Activated effector memory CD4-positive, alpha-beta T cell treated with Interleukin-2 at 50 U/mL for 16 hours (primary cell): ENCODE results near the gene MEGF6.

ENCODE experiments used
- DNase-seq: peaks from one replicate; pipeline ENCODE4 v3.0.0-alpha.2; 2020

Gene MEGF6

GRCh38 chr1:3516911-3517675 lies 94.2 kb downstream of the MEGF6 start:
- no peak for DNase-seq

DNA sequence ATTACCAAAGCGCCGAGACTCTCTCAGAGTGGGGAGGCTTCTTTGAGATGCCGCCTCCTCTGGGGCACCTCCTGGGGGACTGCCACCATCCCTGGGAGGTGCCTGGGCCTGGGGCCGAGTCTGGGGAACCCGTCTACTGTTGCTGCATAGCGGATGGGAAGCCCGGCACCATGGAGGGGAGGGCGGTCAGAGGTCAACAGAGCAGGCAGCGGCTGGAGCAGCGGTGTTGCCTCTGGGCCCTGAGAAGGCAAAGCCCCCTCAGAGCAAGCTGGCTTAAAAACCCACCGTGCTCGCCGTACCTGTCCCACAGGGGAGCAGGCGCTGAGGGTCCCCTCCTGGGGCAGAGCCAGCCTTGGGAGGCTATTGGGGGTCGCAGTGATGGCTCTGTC lies 94.8 kb downstream of the MEGF6 start:
- DNase-seq = no peak

DNA sequence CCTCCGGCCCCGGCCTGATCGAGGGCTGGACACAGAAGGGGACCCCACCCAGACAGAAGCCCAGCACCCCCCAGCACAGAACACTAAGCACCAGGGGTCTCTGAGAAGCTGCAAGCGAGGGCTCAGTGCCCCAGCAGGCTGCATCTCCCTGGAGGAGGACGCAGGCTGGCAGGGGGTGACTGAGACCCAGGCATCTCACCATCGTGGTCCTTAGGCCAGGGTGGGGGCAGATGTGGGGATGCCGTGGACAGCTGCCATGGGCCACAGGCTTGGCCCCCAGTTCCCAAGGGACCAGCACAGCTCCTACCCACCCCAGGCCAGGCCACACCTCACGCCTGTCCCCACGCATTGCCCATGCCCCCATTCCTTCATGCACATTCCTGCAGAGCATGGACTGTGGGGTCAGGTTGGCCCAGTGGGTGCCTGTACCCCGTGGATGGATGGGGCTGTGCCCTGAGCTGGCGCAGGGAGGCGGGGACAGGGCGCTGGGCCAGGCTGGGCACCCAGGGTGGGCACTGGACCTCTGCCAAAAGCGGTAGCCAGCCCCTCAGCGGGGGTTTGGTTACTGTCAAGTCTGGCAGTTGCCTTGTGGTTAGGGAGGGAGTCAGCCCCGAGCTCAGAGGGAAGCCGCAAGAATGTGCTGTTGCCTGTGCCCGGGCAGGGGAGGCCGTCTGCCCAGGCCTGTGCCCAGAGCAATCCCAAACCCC lies 95.4 kb downstream of the MEGF6 start:
- no peak for DNase-seq

DNA sequence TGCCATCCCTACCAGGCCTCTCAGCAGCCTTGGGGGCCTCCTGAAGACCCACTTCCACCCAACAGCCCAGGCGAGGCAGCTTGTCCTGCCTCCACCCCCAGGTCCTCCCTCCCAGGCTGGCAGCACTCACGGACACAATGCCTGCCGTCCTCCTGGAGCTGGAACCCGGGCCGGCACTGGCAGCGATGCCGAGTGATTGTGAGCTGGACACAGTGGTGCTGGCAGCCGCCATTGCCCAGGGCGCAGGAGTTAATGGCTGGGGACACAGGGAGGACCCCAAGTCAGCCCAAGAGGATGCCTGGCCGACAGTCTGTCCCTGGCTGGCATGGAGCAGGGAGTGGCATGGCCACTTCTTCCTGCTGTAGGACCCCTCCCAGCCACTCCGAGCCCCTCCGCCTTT lies 96.0 kb downstream of the MEGF6 start:
- DNase-seq = no peak

DNA sequence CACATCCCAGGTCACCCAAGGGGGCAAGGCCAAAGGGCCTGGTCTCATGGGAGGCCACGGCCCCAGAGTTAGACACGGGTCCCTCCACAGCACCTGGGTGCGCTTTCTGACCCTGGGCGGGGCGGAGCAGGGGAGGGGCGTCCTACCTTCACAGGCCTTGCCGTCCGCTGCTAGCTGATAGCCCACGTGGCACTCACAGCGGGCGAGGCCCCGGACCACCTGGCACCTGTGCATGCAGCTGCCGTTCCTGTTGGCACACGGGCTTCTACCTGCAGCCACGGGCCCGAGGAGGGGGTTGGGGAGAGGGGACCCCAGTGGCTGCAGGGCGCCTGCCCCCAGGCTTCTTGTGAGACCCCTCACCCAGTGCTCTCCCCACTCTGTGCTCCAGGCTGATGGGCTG lies 96.9 kb downstream of the MEGF6 start:
- no peak for DNase-seq

DNA sequence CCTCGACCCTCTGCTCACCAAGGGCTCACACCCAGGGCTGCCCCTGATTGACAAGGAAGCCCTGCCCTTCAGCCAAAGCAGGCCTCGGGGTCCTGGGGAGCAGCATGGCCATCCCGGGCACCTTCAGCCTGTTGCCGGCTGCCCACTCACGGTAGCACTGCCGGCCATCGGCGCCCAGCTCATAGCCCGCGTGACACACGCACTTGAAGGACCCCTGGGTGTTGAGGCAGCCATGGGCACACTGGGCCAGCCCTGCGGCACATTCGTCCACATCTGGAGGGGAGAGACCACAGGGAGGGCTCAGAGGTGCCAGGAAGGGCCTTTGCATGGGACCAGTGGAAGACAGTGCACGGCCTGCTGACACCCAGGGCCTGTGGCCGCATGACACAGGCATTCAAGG lies 99.5 kb downstream of the MEGF6 start:
- no peak for DNase-seq

- no peak for DNase-seq
These were observed 100.0 kb downstream of the MEGF6 start for GRCh38 chr1:3511306-3511705.

GRCh38 chr1:3510956-3511250 lies 100.4 kb downstream of the MEGF6 start:
- DNase-seq = no peak

DNA sequence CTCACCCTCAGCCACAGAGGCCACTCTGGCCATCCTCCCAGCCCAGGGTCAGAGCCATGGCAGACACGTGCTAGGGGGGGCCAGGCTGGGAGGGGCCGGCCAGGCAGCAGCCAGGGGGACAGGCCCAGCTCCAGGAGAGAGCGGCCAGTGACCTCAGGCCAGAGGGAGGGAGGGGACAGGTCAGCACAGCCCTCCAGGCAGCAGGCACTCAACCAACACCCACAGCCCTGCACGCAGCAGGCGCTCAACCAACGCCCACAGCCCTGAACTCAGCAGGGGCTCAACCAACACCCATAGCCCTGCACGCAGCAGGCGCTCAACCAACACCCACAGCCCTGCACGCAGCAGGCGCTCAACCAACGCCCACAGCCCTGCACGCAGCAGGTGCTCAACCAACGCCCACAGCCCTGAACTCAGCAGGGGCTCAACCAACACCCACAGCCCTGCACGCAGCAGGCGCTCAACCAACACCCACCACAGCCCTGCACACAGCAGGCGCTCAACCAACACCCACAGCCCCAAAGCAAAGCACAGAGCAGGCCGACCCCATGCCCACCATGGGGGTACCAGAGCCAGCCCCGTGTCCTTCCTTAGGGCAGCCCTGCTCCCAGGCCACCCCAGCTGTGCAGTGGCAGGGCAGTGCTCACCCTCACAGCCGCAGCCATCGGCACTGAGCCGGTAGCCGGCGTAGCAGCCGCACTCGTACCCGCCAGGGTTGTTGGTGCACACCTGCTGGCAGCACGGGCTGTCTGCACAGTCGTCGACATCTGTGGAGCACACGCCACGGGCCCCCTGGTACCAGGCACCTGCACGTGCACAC lies 101.0 kb downstream of the MEGF6 start:
- DNase-seq = no peak

DNA sequence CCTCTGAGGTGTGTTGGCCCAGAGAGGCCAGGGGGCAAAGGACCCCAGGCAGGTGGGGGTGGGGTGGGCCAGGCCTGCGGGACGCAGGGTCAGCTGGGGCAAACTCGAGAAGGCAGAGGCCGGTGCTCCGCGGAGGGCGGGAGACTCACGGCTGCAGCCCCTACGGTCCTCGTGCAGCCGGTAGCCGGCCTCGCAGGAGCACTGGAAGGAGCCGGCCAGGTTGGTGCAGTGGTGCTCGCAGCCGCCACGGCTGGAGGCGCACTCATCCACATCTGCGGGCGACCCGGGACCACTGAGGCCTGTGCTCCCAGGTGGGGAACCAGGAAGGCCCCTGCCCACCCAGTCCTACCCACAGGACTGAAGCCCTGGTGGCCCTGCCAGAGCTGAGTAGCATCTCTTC lies 101.6 kb downstream of the MEGF6 start:
- DNase-seq = no peak

DNA sequence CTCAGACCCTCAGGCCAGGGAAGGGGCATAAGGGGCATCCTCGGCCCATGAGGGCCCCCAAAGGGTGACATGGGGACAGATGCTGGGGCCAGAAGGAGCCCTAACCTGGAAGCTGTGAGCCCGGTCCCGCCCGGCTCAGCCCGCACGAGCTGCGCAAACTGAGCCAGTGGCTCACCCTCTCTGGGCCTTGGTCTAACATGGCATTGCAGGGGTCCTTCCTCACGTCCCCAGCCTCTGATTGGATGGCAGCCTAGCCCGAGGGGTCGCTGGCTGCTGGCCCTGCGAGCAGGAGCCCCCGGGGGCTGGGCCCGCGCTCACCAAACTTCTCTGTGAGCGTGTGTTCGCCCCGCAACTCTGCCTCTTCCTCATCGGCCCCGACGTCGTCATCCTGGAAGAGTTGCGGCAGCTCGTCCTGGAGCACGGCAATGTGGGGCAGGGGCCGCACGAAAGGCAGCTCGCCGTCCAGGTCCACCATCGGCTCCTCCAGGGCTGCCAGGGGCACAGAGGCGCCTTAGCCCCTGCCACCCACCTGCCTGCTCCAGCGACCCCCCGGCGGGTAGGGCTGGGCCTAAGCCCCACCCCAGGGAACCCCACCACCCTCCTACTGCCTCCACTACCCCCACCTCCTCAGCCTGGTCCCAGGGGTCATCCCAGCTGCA lies 102.4 kb downstream of the MEGF6 start:
- DNase-seq = no peak

- no peak for DNase-seq
These were observed 103.6 kb downstream of the MEGF6 start for GRCh38 chr1:3507636-3508275.

DNA sequence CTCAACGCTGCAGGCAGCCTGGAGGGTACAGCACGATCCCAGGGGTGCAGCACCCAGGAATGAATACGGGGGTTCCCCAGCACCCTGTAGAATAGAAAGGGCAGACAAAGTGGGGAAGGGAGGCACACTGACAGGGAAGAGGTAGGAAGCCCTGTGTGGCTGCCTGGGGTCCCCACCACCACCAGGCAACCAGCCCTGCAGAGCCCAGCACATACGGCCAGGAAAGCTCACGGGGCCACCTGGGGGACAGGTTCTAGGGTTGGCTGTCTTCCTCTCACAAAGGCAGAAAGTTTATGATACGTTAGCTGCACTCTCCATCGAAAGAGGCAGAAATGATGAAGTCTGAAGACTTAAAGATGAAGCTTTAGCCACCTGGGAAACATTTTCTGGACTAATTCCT lies 104.4 kb downstream of the MEGF6 start:
- DNase-seq = no peak

GRCh38 chr1:3506041-3506440 lies 105.3 kb downstream of the MEGF6 start:
- DNase-seq = no peak

DNA sequence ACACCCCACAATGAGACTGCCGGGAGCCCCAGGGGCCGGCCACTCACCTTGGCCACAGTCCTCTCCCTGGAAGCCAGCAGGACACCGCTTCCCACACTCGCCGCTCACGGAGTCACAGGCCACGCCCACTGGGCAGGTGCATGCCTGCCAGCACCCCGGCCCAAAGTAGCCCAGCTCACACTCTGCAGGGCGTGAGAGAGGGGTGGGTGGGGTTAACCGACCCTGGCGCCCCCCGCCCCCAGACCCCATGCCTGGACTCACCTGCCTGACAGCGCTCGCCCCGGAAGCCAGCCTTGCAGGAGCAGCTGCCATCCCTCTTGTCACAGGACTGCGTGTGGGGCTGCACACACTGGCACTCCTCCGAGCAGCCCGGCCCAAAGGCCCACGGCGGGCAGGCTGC lies 106.1 kb downstream of the MEGF6 start:
- DNase-seq = no peak

- DNase-seq = no peak
These were observed 106.5 kb downstream of the MEGF6 start for GRCh38 chr1:3504822-3505153.

GRCh38 chr1:3504151-3504821 lies 107.0 kb downstream of the MEGF6 start:
- DNase-seq = no peak

DNA sequence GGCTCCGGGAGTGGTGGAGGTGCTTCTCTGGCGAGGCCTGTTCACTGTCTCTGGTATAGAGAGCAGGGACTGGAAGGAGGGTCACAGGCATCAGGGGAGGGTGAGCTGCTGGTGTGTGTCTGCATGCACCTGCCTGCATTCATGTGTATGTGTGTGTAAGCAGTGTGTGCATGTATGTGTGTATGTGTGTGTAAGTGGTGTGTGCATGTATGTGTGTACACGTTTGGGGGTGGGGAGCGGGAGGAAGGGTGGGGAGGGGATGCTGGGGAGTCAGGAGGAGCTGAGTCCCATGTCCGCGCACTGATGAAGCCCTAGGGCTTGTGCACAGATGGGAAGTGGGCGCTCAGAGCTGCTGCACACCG lies 107.8 kb downstream of the MEGF6 start:
- no peak for DNase-seq

DNA sequence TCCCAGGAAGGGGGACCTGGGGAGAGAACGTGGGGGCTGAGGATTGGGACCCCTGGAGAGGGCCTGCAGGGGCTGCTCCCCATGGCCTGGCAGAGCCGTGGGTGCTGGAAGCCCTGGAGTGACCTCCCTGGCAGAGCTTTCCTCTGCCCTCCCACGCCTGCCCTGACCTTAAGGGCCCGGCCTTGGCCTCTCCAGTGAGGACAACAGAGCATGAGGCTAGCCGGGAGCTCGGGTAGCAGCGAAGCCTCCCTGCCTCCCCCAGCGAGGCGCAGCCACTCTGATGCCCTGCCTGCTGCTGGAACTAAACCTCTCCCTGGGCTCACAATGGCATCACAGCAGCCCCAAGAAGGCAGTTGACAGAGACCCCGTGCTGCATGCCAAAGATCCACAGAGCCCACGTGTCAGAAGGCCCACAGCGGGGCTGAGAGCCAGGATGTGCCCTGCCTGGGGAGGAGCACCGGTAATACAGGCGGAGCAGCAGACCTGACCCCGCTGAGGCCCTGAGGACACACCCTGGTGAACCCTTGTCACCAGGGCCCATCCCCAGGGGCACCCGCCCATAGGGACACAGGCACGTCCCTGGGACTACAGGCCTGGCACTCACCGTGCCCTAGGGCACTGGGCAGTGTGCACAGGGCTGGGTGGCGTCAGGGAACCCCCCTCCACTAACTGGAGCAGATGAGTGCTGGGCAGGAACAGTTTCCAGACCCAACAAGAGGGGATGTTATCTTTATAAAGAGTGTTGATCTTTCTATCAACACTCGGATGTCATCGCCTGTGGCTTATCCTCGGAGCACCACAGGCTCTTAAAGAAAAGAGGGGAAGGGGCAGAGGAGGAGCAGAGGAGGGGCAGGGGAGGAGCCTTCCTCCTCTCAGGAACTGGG lies 108.4 kb downstream of the MEGF6 start:
- no peak for DNase-seq

GRCh38 chr1:3501856-3502640 lies 109.3 kb downstream of the MEGF6 start:
- DNase-seq = no peak

DNA sequence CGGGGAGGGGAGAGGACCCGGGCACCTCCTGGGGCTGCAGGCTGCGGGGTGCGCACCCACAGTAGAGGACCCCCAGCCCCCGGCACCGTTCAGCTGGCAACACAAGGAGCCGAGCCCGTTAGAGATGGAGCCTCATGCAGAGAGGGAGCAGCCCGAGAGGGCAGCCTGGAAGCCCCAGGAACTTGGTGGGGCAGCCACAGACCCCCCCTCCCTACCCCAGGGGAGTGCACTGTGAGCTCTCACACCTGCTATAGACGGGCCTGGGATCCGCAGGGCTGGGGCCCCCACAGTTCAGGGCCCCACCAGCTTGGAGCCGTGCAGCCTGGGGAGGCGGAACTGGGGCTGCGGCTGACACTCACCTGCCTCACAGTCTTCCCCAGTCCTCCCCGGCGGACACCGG lies 109.9 kb downstream of the MEGF6 start:
- no peak for DNase-seq
